ENCODE data around the gene KDELR1.

DNA sequence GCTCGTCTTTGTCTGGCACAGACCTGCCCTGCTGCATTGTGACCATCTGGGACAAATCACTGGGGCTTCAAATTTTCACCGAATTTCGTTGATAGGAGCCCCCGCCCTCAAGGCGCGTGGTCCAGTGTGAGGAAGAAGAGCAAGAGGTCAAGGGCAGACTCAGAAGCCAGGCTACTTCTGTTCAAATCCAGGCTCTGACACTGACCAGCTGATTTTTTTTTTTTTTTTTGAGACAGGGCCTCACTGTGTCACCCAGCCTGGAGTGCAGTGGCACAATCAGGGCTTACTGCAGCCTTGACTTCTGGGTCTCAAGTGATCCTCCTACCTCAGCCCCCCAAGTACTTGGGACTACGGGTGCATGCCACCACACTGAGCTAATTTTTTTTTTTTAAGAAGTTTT, 20.0 kb downstream of the KDELR1 start:
- TF ChIP-seq POLR2AphosphoS5 (IDR thresholded peaks at IDR 0.05; ENCODE audit: low read depth, low read length) (no peak), POLR2A (IDR thresholded peaks at IDR 0.05; ENCODE audit: low read depth, low read length) (no peak)
